Islet of Langerhans (tissue), 1 donor: ENCODE measurements around the gene SSTR5.

ENCODE experiments used
- FAIRE-seq: peaks from one replicate; lab custom pipeline; 2011; peaks lifted over from hg19 to GRCh38; lab: Jason Lieb, UNC

The SSTR5 gene

GRCh38 chr16:1055557-1055924 is 17.0 kb upstream of the SSTR5 start:
- no peak for FAIRE-seq

DNA sequence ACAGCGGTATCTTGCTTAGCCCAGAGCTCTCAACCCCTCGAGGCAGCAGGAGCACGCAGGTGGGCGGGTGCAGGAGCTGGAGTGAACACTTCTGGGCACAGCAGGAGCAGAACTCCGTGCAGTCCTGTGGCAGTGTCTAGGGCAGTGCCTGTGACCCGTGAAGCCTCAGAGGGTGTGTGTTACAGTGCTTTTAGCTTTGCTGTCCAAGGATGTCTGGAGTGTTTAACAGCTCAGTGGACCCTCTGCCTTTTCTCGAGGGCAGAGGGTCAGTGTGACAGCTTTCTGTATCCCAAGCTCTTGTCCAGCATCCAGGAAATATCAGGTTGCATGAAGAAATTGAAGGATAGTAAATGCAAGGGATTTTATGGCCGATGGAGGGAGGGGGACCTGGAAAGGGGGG is 16.4 kb upstream of the SSTR5 start:
- FAIRE-seq, result no peak

- FAIRE-seq, result no peak
These were observed 15.2 kb upstream of the SSTR5 start for GRCh38 chr16:1057252-1057932.

DNA sequence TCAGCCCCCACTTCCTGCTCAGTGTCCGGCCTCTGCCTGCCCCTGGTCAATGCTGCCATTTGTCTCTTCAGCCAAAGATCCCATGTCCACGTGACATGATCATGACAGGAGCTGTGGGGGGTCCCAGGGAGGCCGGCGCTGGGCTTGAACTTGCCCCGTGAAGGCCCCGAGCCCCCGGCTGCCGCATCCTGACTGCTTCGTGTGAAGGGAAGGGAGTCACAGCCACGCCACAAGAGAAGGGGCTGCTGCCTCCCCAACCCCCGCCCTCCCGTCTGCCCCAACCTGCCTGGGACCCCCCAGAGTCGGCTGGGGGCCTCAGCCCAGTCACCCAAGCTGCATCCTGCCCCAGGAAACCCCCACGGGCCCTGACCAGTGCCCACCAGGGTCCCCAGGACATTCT is 14.3 kb upstream of the SSTR5 start:
- no peak for FAIRE-seq

GRCh38 chr16:1059310-1059709 is 13.2 kb upstream of the SSTR5 start:
- no peak for FAIRE-seq

GRCh38 chr16:1060416-1061340 is 11.9 kb upstream of the SSTR5 start:
- FAIRE-seq, result no peak

DNA sequence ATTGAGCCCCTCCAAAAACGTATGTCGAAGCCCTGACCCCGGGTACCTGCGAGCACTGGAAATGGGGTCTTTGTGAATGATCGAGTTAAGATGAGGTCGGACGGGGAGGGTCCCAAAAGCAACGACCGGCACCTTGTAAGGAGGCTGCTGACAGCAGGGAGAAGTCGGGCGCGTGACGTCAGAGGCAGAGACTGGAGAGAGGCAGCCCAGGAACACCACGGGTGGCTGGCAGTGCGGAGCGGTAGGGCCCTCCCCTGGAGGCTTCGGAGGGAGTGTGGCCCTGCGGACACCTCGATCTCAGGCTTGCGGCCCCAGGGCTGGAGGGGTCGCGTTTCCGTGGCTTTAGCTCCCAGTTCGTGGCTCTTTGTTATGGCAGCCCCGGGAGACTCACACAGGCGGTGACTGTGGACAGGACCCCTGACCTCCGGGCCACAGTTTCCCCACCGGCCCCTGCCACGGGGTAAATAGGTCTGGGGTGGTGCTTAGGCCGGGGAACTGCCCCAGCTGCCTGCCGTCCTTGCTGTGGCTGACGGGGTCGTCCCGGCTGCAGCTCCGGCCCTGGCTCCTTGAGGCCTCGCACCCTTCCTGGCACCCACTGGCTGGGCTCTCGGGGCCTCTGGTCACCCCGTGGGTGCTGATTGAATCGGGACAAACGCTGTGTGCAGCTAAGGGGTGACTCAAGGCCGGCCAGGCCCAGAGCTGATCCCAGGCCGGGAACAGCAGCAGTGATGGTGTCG is 10.6 kb upstream of the SSTR5 start:
- no peak for FAIRE-seq

- no peak for FAIRE-seq
These were observed 9.7 kb upstream of the SSTR5 start for GRCh38 chr16:1062895-1063294.

DNA sequence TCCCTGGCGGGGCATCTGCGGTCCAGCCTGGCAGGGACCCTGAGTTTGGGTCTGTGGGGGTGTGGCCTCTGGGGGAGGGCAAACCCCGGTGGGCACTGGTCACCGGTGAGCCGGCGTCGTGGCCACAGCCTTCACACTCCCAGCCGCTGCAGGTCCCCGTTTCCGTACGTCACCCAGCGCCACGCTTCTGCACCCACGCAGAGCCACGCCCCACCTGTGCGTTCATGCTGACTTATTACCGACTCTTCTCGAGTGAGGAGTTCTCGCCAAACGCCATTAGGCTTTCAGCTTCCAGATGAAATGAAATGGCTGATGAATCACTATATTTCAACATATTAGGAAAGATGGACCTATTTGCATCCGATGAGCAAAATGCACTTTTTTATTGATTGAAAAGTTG is 8.8 kb upstream of the SSTR5 start:
- FAIRE-seq, result no peak

GRCh38 chr16:1065469-1066128 is 6.9 kb upstream of the SSTR5 start:
- FAIRE-seq, result no peak

DNA sequence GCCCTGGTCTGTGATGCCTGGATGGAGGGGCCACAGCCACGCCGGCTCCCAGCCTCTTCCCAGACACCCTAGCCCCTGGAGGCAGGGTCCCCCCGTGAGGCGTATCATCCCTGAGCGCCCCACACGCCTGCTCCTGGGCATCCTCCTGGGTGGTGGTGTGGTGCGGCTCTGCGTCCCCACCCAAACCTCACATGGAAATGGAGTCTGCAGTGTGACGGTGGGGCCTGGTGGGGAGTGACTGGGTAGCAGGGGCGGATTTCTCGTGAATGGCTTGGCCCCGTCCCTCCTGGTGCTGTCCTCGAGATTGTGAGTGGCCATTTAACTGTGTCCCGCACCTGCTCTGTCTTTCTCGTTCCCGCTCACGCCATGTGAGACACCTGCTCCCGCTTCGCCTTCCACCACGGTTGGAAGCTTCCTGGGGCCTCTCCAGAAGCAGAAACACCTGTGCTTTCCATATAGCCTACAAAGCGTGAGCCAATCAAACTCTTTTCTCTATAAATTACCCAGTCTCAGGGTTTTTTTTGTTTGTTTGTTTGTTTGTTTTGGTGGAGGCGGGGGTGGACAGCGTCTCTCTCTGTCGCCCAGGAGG is 5.9 kb upstream of the SSTR5 start:
- FAIRE-seq, result no peak

DNA sequence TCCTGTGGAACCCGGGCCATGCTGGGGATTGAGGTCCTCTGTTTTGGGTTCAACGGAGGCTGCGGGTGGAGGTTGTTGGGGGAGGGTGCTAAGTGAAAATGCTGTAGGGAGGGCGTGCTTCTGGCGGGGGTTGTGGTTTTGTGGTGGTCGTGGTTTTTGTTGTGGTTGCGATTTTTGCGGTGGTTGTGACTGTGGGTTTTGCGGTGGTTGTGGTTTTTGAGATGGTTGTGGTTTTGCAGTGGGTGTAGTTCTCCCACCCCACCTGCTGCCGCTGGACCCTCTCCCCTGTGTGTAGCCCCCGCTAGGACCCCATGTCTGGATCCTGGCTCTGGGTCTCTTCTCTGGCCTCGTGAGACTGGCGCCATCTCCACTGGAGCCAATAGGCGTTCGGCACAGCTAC is 4.9 kb upstream of the SSTR5 start:
- no peak for FAIRE-seq

DNA sequence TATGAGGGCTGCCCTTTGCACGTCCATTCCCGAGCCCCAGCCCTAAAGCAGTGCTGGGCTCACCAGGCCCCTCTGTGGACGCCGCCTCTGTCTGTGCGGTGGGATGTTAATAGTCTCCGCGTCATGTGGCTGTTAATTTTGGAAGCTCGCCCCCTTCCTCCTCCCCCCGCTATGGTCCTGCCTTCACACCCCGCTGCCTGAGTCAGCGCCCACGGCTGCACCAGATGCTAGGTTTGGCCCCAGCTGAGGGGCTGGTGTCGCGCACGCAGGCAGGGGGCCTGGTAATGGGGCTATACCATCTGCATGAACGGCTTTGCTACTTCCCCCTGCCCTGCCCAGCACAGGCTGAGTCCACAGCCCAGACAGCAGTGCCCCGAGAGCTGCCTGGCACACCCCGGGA is 4.1 kb upstream of the SSTR5 start:
- FAIRE-seq, result no peak

DNA sequence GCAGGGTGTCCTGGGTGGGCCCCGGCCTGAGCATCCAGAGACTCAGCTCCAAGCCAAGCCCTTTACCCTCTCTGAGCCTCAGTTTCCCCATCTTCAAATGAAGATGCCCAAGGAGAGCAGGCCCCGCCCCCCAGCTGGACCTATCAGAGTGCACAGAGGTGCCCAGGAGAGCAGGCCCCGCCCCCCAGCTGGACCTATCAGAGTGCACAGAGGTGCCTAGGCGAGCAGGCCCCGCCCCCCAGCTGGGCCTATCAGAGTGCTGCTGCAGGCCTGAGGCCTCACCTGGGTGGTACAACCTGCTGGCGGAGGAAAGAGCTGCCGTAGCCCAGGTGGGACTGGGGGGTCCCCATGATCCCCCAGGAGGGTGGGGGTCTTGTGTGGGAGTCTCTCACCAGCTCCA is 3.4 kb upstream of the SSTR5 start:
- no peak for FAIRE-seq

DNA sequence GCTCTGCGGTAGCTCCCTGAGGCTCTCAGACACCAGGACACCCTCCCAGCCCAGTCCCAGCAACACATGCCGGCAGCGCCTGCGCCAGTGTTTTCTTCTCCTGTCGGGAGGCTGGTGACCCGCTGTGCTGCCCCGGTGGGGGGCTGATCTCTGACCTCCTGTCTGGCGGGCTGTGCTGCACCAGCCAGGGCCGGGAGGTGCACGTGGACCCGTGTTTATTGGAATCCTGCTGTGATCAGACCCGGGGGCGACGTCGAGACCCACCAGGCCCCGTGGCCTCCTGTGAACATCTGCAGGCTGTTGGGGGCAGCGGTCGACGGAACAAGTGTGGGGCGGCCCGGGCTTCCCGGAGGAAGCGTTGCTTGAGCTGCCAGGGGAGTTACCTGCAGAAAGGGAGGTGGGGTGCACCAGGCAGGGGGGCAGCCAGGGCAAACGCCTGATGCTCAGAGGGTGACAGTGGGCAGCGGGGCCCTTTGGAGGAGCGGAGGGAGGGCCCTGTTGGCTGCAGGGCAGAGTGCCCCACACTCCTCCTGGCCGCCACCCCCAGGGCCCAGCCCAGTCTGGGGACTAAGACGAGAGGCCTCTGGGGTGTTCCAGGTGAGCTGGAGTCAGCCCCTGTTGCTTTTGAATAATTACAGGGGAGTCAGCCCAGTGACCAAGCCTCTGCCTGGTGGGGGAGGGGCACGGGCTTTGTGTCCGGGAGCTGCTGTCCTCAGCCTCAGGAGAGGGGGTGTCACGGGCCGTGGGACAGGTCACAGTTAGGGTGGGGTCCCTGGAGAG is 2.3 kb upstream of the SSTR5 start:
- no peak for FAIRE-seq

DNA sequence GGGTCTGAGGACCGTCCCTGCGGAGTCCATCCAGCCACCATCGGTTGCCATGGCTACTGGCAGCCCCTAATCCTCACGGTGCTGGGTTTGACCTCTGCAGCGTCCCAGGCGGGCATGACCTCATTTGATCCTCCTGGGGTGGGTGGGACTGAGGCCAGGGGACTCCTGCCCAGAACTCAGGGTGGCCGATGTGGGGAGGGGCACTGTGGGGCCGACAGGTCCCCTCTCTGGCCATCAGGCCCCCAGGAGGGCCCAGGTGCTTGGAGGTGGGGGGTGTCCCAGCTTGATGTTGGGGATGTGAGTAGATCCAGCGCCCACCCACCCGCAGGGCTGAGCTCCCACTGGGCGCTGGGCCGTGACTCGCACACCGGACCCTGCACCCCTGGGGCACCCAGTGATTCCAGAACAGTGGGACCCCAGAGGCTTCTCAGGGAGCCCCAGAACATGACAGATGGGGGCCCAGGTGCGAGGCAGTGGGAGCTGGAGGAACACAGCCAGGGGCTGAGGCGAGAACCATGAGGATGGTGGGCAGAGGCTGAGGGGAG is 1.6 kb upstream of the SSTR5 start:
- no peak for FAIRE-seq

- no peak for FAIRE-seq
These were observed 854 bp upstream of the SSTR5 start for GRCh38 chr16:1071561-1072225.

- no peak for FAIRE-seq
These were observed 663 bp downstream of the SSTR5 start for GRCh38 chr16:1073262-1073558.

DNA sequence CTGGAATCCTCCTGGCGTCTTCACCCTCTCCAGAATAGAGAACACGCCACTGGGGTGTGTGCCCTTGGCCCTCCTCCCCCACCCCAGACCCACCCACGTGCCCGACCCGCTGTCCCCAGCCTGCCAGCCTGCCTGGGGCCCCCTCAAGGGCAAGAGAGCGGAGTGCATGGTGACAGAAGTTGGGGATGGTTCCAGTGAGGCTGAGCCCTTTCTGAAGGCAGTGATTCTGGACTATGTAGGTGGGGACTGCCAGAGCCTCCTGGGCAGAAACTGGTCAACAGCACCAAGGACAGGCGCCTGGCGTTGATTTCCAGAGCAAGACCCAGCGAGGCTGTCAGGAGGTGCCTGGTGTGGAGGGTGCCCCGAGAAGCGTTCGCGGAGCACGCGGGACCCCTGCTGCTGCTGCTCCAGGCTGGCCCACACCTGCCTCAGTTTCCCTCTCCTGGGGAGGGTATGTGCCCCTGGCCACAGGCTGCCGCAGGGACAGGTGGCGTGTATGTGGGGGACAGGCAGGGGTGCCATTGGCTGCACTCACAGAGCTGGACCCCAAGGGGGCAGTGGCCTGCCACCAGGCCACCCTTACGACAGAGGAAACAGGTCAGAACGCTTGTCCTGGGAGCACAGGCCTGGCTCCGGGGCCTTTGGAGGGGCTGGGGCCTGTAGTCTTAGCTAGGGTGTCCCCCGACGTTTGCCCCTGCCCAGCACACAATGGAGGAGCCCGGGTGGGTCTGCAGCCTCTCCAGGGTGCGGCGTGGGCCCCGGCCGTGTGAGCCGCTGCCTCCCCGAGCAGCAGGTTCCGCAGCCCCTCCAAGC is 1.2 kb downstream of the SSTR5 start:
- FAIRE-seq, result no peak

DNA sequence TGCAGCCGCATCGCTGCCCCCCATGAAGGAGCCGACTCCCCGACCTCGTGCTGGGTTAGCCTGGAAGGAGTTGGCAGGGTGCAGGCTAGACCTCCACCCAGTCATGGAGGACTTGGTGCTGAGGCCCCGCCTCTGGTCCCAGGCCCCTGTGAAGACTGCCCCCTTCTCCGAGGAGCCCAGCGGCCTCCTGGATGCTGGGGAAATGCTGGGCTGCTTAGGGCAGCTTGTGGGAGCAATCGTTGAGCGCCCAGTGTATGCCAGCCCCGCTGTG is 1.8 kb downstream of the SSTR5 start:
- FAIRE-seq, result no peak
